GM12891 (cell line): Measurements from ENCODE around the gene EPAS1.

ENCODE experiments used
- DNase-seq: peaks from one replicate; pipeline ENCODE4 v3.0.0; 2011; ENCODE audit warnings: low spot score; ENCODE audit not compliant: insufficient read length
- FAIRE-seq: peaks from 2 replicates; lab custom pipeline; 2011; peaks lifted over from hg19 to GRCh38; lab: Jason Lieb, UNC
- PAX5 ChIP-seq: IDR thresholded peaks from 2 replicates; pipeline ENCODE4 v1.6.1; 2011; ENCODE audit warnings: low read length, moderate library complexity, mild to moderate bottlenecking; ENCODE audit not compliant: insufficient read depth, severe bottlenecking
- POLR2A ChIP-seq: IDR thresholded peaks from 2 replicates; pipeline ENCODE4 v1.6.1; 2011; ENCODE audit warnings: low read depth, low read length, control low read depth
- POLR2AphosphoS5 ChIP-seq: IDR thresholded peaks from 2 replicates; pipeline ENCODE4 v1.6.1; 2011; ENCODE audit warnings: low read depth, low read length, control low read depth
- POU2F2 ChIP-seq: IDR thresholded peaks from 2 replicates; pipeline ENCODE4 v1.6.1; 2011; ENCODE audit warnings: low read depth, mild to moderate bottlenecking, control low read depth, low read length, moderate library complexity
- SPI1 ChIP-seq: IDR thresholded peaks from 2 replicates; pipeline ENCODE4 v1.6.1; 2011; ENCODE audit warnings: low read depth, low read length, control low read depth
- TAF1 ChIP-seq: IDR thresholded peaks from 2 replicates; pipeline ENCODE4 v1.6.1; 2011; ENCODE audit warnings: low read depth, low read length, control low read depth

Gene EPAS1

GRCh38 chr2:46273225-46273863 lies 23.9 kb upstream of the EPAS1 start:
- no peak for DNase-seq
- TF ChIP-seq POU2F2 = no peak
- TF ChIP-seq POLR2A = no peak
- no peak for TF ChIP-seq PAX5
- TF ChIP-seq POLR2AphosphoS5 = no peak
- no peak for TF ChIP-seq SPI1
- no peak for TF ChIP-seq TAF1
- FAIRE-seq = no peak

DNA sequence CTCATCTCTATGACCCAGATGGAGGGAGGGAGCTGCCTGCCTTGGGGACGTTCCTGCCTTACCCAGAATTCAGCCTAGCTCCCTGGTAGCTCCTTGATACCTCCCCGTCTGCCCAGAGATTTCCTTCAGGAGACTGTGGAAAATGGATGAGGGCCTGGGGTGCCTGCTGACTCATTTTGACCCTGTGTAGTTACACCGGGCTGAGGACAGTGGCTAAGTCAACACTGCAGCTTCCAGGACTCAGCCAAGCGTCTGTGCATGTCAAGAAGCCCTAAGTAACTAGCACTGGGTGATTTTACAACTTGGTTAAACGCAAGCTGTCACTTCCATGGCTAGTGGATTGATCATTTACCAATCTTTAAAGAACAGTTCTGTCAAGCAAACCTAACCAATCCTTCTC lies 23.3 kb upstream of the EPAS1 start:
- DNase-seq (no peak), FAIRE-seq (no peak)
- no peak for TF ChIP-seq TAF1
- TF ChIP-seq POLR2A = no peak
- TF ChIP-seq SPI1 = no peak
- no peak for TF ChIP-seq POU2F2

DNA sequence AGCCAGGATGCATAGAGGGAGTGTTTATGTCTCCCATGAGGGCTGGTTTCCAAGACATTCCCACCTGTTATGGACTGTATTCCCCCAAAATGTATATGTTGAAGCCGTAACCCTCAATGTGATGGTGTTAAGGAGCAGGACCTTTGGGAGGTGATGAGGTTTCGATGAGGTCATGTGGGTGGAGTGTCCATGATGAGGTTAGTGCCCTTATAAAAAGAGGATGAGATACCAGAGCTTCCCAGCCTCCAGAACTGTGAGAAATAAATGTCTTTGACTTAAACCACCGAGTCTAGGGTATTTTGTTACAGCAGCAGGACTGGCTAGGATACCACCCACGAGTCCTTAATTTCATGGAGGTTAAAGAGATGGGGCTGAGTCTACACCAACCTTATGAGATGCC lies 22.6 kb upstream of the EPAS1 start:
- TF ChIP-seq POLR2A = no peak
- TF ChIP-seq PAX5 = no peak
- TF ChIP-seq POU2F2 = no peak
- TF ChIP-seq TAF1 = no peak
- no peak for TF ChIP-seq POLR2AphosphoS5
- no peak for TF ChIP-seq SPI1

GRCh38 chr2:46275995-46276394 lies 21.2 kb upstream of the EPAS1 start:
- DNase-seq (no peak), FAIRE-seq (no peak)
- no peak for TF ChIP-seq POLR2A
- no peak for TF ChIP-seq TAF1
- TF ChIP-seq PAX5 = no peak
- no peak for TF ChIP-seq POLR2AphosphoS5
- no peak for TF ChIP-seq POU2F2
- no peak for TF ChIP-seq SPI1

More for the DNA sequence above, 22.6 kb upstream of the EPAS1 start:
- no peak for FAIRE-seq
- no peak for DNase-seq

GRCh38 chr2:46276642-46277041 lies 20.6 kb upstream of the EPAS1 start:
- TF ChIP-seq POU2F2 (no peak), POLR2AphosphoS5 (no peak), PAX5 (no peak), TAF1 (no peak), SPI1 (no peak), POLR2A (no peak)
- FAIRE-seq (no peak), DNase-seq (no peak)

DNA sequence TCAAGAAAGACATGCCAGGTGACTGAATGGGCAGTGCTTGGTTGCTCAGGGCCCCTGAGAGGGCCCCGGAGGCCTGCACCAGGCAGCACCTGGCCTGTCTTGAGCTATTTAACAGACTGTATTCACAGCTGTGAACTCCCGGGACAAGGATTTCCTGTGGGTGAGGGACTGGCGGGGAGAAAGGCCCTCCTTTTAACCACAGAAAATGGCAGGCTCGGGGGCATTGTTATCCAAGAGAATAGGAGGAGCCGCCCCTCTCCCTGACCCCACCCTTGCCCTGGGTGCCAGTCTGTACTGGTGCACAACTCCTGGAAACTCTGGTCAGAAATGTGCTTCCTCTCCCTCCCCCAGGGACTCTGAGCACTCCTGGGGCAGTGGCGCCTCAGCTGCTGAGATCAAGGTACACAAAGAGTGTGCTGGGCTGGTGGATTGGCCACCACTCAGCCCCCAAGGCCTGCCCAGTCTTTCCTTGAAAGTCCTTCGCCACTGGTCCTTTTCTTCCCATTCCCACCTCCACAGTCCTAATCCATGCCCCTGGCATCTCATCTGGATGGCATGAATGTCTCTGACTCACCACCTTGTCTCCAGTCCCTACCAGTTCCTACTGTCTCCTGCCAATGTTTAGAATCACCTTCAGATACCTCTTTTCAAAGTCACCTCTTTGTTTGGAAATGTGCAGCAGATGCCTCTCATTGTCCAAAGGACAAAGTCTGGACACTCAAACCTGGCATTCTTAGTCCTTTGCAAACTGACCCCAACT lies 19.6 kb upstream of the EPAS1 start:
- no peak for FAIRE-seq
- DNase-seq = no peak
- TF ChIP-seq POLR2A (no peak), SPI1 (no peak), PAX5 (no peak), TAF1 (no peak), POU2F2 (no peak), POLR2AphosphoS5 (no peak)

GRCh38 chr2:46278952-46279351 lies 18.3 kb upstream of the EPAS1 start:
- TF ChIP-seq TAF1 (no peak), POU2F2 (no peak), SPI1 (no peak), PAX5 (no peak), POLR2AphosphoS5 (no peak), POLR2A (no peak)
- FAIRE-seq (no peak), DNase-seq (no peak)

DNA sequence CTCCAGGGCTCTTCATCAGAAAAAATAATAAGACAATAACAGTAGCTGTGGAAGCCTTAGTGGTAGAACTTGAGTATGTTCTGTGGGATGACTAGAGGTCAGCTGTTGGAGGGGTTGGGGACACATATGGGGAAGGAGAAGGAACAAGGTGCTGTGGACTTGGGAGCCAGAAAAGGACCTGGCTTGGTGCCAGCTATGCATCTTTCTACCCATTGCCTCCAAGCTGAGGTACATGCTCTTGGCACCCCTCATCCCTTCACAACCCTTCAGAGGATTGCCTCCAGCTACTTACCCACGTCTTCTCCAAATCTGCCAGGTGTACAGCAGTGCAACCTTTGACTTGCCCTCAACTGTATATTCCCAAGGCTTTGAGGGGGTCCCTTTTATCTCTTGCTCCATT lies 15.3 kb upstream of the EPAS1 start:
- TF ChIP-seq POU2F2 (no peak), SPI1 (no peak), POLR2AphosphoS5 (no peak), PAX5 (no peak), TAF1 (no peak), POLR2A (no peak)
- no peak for DNase-seq
- FAIRE-seq = no peak

- TF ChIP-seq POLR2A = no peak
- no peak for TF ChIP-seq TAF1
- TF ChIP-seq POU2F2 = no peak
- no peak for TF ChIP-seq SPI1
- no peak for TF ChIP-seq POLR2AphosphoS5
- no peak for TF ChIP-seq PAX5
- FAIRE-seq (no peak), DNase-seq (no peak)
These were observed 13.5 kb upstream of the EPAS1 start for GRCh38 chr2:46283693-46284092.
